OCI-LY3 (cell line): ENCODE results near the gene NUP210.

Experiments
- H2AFZ ChIP-seq: fragments of 200-600, 300-600 bp; shearing (Covaris generic); 2 replicates; pipeline ENCODE4 v1.6.0; 2014; ENCODE audit warnings: antibody characterized with exemption, low read depth, low read length
- H3K27ac ChIP-seq: fragments of 200-600, 300-600 bp; sonication (generic); 2 replicates; pipeline ENCODE4 v1.5.1; 2014; ENCODE audit warnings: mild to moderate bottlenecking, low read length, moderate library complexity, mixed read lengths
- H3K27me3 ChIP-seq: fragments of 200-600, 300-600 bp; sonication (generic); 2 replicates; pipeline ENCODE4 v1.6.1; 2014; ENCODE audit warnings: low read depth, low read length, mixed read lengths
- H3K36me3 ChIP-seq: fragments of 200-600, 300-600 bp; sonication (generic); replicated peaks from 2 replicates; pipeline ENCODE3; 2014; ENCODE audit warnings: low read depth, low read length, mixed read lengths
- H3K4me1 ChIP-seq: fragments of 300-600, 200-600 bp; sonication (generic); 2 replicates; pipeline ENCODE4 v1.6.1; 2014; ENCODE audit warnings: low read length, mixed read lengths
- H3K4me2 ChIP-seq: fragments of 200-600, 300-600 bp; sonication (generic); 2 replicates; pipeline ENCODE4 v1.6.1; 2014; ENCODE audit warnings: low read length, mixed read lengths
- H3K4me3 ChIP-seq: fragments of 300-600, 200-600 bp; sonication (generic); 2 replicates; pipeline ENCODE4 v1.5.1; 2014; ENCODE audit warnings: antibody characterized with exemption, mild to moderate bottlenecking, low read length, moderate library complexity
- H3K79me2 ChIP-seq: fragments of 300-600, 200-600 bp; shearing (Covaris generic); 2 replicates; pipeline ENCODE4 v1.6.1; 2014; ENCODE audit warnings: mild to moderate bottlenecking, low read length, mixed read lengths
- H3K9ac ChIP-seq: fragments of 300-600, 200-600 bp; shearing (Covaris generic); 2 replicates; pipeline ENCODE4 v1.6.0; 2014; ENCODE audit warnings: mild to moderate bottlenecking, low read length, moderate library complexity
- H3K9me3 ChIP-seq: fragments of 200-600, 300-600 bp; shearing (Covaris generic); 2 replicates; pipeline ENCODE4 v1.6.1; 2014; ENCODE audit warnings: low read length, mixed read lengths; ENCODE audit not compliant: insufficient read depth
- H4K20me1 ChIP-seq: fragments of 200-600, 300-600 bp; sonication (generic); 2 replicates; pipeline ENCODE4 v1.6.1; 2016; ENCODE audit warnings: low read length, mixed read lengths; ENCODE audit not compliant: insufficient read depth
- CTCF ChIP-seq: fragments of 200-600, 300-600 bp; sonication (generic); IDR thresholded peaks from 2 replicates; pipeline ENCODE4 v1.5.1; 2014; ENCODE audit warnings: antibody characterized with exemption, low read length, low read depth
- EZH2phosphoT487 ChIP-seq: fragments of 200-600 bp; shearing (Covaris generic); IDR thresholded peaks from 2 replicates; pipeline ENCODE4 v1.6.1; 2018; ENCODE audit warnings: antibody characterized with exemption, mixed run types, low read depth

Gene NUP210

DNA sequence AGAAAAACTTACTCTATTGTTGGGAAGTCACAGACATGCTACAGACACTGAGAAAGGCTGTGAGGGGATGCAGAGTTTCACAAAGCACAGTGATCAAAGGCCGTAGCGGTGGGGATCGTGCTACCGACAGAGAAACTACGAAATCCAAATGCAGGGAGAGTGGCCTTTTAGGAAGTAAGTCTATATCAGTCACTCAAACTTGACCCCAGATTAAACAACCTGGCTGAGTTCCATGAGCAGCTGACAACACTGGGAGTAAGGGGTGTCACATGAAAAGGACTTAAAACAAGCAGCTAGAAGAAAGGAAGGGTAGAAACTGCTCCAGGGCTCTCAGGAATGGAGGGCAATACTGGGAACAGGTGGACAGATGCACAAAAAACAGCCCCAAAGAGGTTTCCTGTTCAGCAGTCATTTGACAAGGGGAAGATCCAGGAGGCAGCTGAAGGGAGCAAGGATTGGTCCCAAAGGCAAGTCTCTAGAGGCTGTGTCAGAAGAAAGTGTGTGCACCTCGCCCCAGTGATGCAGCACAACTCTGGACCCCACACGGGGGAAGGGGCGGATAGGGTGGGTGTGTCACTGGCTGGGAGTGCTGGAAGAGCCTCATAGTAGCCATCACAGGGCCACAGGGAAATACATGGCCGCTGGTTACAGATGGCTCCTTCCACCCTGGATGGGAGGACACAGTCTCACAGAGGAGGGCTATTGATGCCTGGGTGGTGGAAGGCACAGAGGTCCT is 39.7 kb upstream of the NUP210 start:
- H3K79me2 ChIP-seq: no peaks in the 10 kb centered on the region
- H4K20me1 ChIP-seq: no peaks in the 10 kb centered on the region
- no peak overlapping the region for H3K27ac ChIP-seq
- H3K9me3 ChIP-seq: no peaks in the 10 kb centered on the region
- peaks cover 24% of the 10 kb centered on the region for H3K27me3 ChIP-seq
- no peak for TF ChIP-seq EZH2phosphoT487
- no peak for TF ChIP-seq CTCF
- no peak overlapping the region for H2AFZ ChIP-seq
- no peak overlapping the region for H3K4me3 ChIP-seq
- no peaks in the 10 kb centered on the region for H3K36me3 ChIP-seq
- H3K4me2 ChIP-seq: no peak overlapping the region
- no peak overlapping the region for H3K9ac ChIP-seq
- H3K4me1 ChIP-seq: peaks cover 5% of the 10 kb centered on the region; the same call in 1 of the 2 replicates

DNA sequence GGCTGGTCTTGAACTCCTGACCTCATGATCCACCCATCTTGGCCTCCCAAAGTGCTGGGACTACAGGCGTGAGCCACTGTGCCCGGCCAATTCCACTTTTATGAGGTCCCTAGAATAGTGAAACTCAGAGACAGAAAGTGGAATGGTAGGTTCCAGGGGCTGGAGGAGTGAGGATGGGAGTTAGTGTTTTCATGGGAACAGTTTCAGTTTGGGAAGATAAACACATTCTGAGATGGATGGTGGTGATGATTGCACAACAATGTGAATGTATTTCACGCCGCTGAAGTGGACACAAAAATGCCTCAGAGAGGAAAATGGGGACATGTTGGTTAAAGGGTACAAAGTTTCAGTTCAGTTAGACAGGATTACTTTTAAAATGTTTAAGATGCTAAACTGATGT is 37.5 kb upstream of the NUP210 start:
- no peak overlapping the region for H3K4me3 ChIP-seq
- H3K27ac ChIP-seq: no peak overlapping the region
- no peaks in the 10 kb centered on the region for H3K79me2 ChIP-seq
- no peak overlapping the region for H3K4me2 ChIP-seq
- H4K20me1 ChIP-seq: no peaks in the 10 kb centered on the region
- H3K9ac ChIP-seq: no peak overlapping the region
- TF ChIP-seq EZH2phosphoT487: no peak
- no peak for TF ChIP-seq CTCF
- H2AFZ ChIP-seq: no peak overlapping the region
- H3K27me3 ChIP-seq: peaks cover 2% of the 10 kb centered on the region; the same call in 1 of the 2 replicates
- peaks cover 6% of the 10 kb centered on the region for H3K4me1 ChIP-seq
- H3K36me3 ChIP-seq: no peaks in the 10 kb centered on the region
- H3K9me3 ChIP-seq: no peaks in the 10 kb centered on the region

DNA sequence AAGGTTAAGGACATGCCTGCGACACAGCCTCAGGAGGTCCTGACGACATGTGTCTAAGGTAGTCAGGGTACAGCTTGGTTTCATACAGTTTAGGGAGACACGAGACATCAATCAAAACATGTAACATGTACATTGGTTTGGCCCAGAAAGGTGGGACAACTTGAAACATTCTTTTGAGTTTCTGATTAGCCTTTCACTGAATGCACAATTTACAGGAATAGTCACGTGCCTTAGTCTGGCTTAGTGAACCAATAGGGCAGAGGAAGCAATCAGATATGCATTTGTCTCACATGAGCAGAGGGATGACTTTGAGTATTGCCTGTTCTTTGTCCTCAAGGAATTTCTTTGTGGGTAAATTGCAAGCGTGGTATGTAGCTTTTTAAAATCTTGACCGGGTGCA is 35.5 kb upstream of the NUP210 start:
- Histone ChIP-seq H3K4me2 (no peak overlapping the region), H3K27me3 (peaks cover 2% of the 10 kb centered on the region; the same call in 1 of the 2 replicates), H2AFZ (no peak overlapping the region), H3K4me3 (no peak overlapping the region), H3K9ac (no peak overlapping the region), H3K27ac (no peak overlapping the region), H4K20me1 (no peaks in the 10 kb centered on the region), H3K4me1 (peaks cover 9% of the 10 kb centered on the region), H3K79me2 (no peaks in the 10 kb centered on the region), H3K36me3 (no peaks in the 10 kb centered on the region), H3K9me3 (no peaks in the 10 kb centered on the region)
- TF ChIP-seq EZH2phosphoT487 (no peak), CTCF (no peak)

DNA sequence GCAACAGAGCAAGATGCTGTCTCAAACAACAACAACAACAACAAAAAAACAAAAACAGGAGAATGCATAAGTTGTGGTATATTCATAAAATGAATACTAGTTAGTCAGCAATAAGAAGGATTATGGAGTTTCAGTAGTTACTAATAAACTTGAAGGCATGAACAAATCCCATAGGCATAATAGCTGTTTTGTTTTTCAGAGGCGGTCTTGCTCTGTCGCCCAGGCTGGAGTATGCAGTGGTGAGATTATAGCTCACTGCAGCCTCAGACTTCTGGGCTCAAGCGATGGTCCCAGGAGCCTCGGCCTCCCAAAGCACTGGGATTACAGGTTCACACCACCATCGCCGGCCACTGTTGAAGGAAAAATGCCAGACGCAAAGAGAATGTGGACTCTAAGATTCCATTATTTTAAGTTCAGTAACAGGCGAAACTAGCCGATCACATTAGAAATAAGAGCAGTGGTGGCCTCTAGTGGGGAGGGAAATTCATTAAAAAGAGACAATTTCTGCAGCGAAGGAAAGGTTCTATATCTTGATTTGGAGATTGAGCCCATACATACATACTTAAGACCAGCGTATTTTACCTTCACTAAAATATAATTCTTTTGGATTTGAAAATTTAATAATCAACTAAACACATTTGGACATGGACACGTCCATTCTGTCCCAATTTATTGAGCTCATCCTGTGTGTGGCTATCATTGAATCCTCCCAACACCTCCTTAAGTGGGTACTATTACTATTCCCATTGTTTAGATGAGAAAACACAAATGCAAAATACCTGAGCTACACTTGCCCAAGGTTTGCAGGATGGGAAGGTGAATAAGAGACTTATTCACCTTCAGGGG is 32.6 kb upstream of the NUP210 start:
- Histone ChIP-seq H3K27me3 (peaks cover 2% of the 10 kb centered on the region; the same call in 1 of the 2 replicates), H3K79me2 (no peaks in the 10 kb centered on the region), H3K4me1 (peaks cover 9% of the 10 kb centered on the region), H3K9ac (peak overlapping the region; percentile 49; the same call in 1 of the 2 replicates), H4K20me1 (no peaks in the 10 kb centered on the region), H3K36me3 (no peaks in the 10 kb centered on the region), H3K4me2 (peak overlapping the region; percentile 85), H3K4me3 (peak overlapping the region; percentile 81), H3K9me3 (no peaks in the 10 kb centered on the region), H3K27ac (peak overlapping the region; percentile 61; the same call in 1 of the 2 replicates), H2AFZ (peak overlapping the region; percentile 49; the same call in 1 of the 2 replicates)
- no peak for TF ChIP-seq EZH2phosphoT487
- TF ChIP-seq CTCF: peak; percentile 87
